K562 (cell line): Measurements from ENCODE around the gene PLCG2. TPM values are rescaled to one million over a fixed set of nuclear protein-coding genes. Genes with fewer than 3 reads are reported as not detected.

Source experiments
- ARID1B ChIP-seq: fragments of 450-650 bp; IDR thresholded peaks from 2 replicates; pipeline ENCODE4 v1.6.1; 2016; ENCODE audit warnings: antibody characterized with exemption, mild to moderate bottlenecking, inconsistent platforms
- ARID2 ChIP-seq: fragments of 450-650 bp; IDR thresholded peaks from 2 replicates; pipeline ENCODE4 v1.6.1; 2017; ENCODE audit warnings: antibody characterized with exemption, mild to moderate bottlenecking
- DNMT1 ChIP-seq: fragments of 450-650 bp; IDR thresholded peaks from 2 replicates; pipeline ENCODE4 v1.6.1; 2016; ENCODE audit warnings: antibody characterized with exemption, mild to moderate bottlenecking
- HCFC1 ChIP-seq: IDR thresholded peaks from 2 replicates; pipeline ENCODE4 v1.6.1; 2012; ENCODE audit warnings: low read depth, low read length, improper control_type of control experiment
- HEY1 ChIP-seq: fragments of 250-450 bp; sonication (Bioruptor Pico); IDR thresholded peaks from 2 replicates; pipeline ENCODE4 v1.5.0; 2020; ENCODE audit warnings: mild to moderate bottlenecking, moderate library complexity, borderline replicate concordance
- HNRNPK ChIP-seq: fragments of 200-400 bp; formaldehyde crosslinking; IDR thresholded peaks from one replicate; pipeline ENCODE4 v1.6.1; 2018; ENCODE audit warnings: mild to moderate bottlenecking, low read depth, low read length; ENCODE audit not compliant: poor library complexity, severe bottlenecking
- KLF6 ChIP-seq: fragments of 250-450 bp; sonication (Bioruptor Pico); IDR thresholded peaks from 2 replicates; pipeline ENCODE4 v1.4.0; 2020; ENCODE audit warnings: mild to moderate bottlenecking, moderate library complexity, borderline replicate concordance
- NCOA4 ChIP-seq: fragments of 450-650 bp; IDR thresholded peaks from 2 replicates; pipeline ENCODE4 v1.6.1; 2018; ENCODE audit warnings: mild to moderate bottlenecking; ENCODE audit not compliant: partially characterized antibody
- PCBP1 ChIP-seq: fragments of 200-400 bp; formaldehyde crosslinking; IDR thresholded peaks from 2 replicates; pipeline ENCODE4 v1.6.1; 2018; ENCODE audit warnings: mild to moderate bottlenecking, low read depth, low read length; ENCODE audit not compliant: poor library complexity, severe bottlenecking
- PHB ChIP-seq: fragments of 250-450 bp; sonication (Bioruptor Pico); IDR thresholded peaks from 2 replicates; pipeline ENCODE4 v1.5.0; 2021
- ZBED1 ChIP-seq: IDR thresholded peaks from 2 replicates; pipeline ENCODE4 v1.6.1; 2014
- ZNF431 ChIP-seq: sonication (generic); formaldehyde crosslinking; IDR thresholded peaks from 2 replicates; pipeline ENCODE4 v1.8.0; 2022; ENCODE audit warnings: mild to moderate bottlenecking, missing genetic modification reagents
- ZNF584 ChIP-seq: fragments of 200-800 bp; sonication (Bioruptor generic); IDR thresholded peaks from 2 replicates; pipeline ENCODE4 v1.6.1; 2016; ENCODE audit warnings: low read depth, mild to moderate bottlenecking, missing genetic modification characterization, missing compliant biosample characterization
- ZNF766 ChIP-seq: fragments of 200-800 bp; sonication (Bioruptor generic); conservative IDR thresholded peaks from 2 replicates; pipeline ENCODE4 v1.6.1; 2016; ENCODE audit warnings: missing genetic modification characterization, missing compliant biosample characterization
- polyA plus RNA-seq, 8 experiments: library from polyadenylated mRNA; depleted of rRNA in 4 of 8; stranded (reverse) in 5 of 8; unstranded in 3 of 8; fragments of >200 nt; fragmentation: Nextera tagmentation in 2 of 8; fragmentation: Illumina TruSeq in 1 of 8; extraction: Ambion mirVana in 2 of 8; extraction: Trizol in 1 of 8; gene quantifications; 2 replicates each; pipeline versions ENCODE4 v1.2.1 to v1.2.3, GENCODE V29; 2011 to 2014; ENCODE audit warnings: inconsistent platforms in 1 of 8, missing spikeins in 1 of 8
- total RNA-seq, 7 experiments: library from RNA; depleted of rRNA in 6 of 7; stranded (reverse); fragments of >200 nt in 6 of 7; fragmentation: Illumina TruSeq in 2 of 7; extraction: Trizol in 2 of 7; gene quantifications; 2 replicates each; pipeline versions ENCODE4 v1.2.1 to v1.2.3, GENCODE V29; 2011 to 2021; ENCODE audit warnings: low replicate concordance in 1 of 7
- TF ChIP-seq, protein P1 (sequence below), 2 experiments: IDR thresholded peaks in 1 of 2; conservative IDR thresholded peaks in 1 of 2; 2 replicates each; pipeline ENCODE4 v1.6.1; 2016; ENCODE audit warnings: low read depth in 2 of 2, mild to moderate bottlenecking in 1 of 2, missing compliant biosample characterization in 1 of 2, missing genetic modification characterization in 1 of 2, moderate library complexity in 1 of 2
- TF ChIP-seq, protein P2 (sequence below): fragments of 250-450 bp; sonication (Bioruptor Pico); IDR thresholded peaks from 2 replicates; pipeline ENCODE4 v1.9.0; 2021; ENCODE audit warnings: mild to moderate bottlenecking
- TF ChIP-seq, protein P3 (sequence below): fragments of 450-650 bp; IDR thresholded peaks from 2 replicates; pipeline ENCODE4 v1.6.1; 2016; ENCODE audit warnings: antibody characterized with exemption
- TF ChIP-seq, protein P4 (sequence below): sonication (generic); formaldehyde crosslinking; IDR thresholded peaks from 2 replicates; pipeline ENCODE4 v1.8.0; 2022; ENCODE audit warnings: mild to moderate bottlenecking, missing genetic modification reagents

PLCG2 gene
- total and polyA plus RNA-seq, 9 of the 15 experiments (the other 6 are each of a cell fraction or from before 2014, with no cell fraction given) = 0.94 to 7.1 (median 3.1) TPM

DNA sequence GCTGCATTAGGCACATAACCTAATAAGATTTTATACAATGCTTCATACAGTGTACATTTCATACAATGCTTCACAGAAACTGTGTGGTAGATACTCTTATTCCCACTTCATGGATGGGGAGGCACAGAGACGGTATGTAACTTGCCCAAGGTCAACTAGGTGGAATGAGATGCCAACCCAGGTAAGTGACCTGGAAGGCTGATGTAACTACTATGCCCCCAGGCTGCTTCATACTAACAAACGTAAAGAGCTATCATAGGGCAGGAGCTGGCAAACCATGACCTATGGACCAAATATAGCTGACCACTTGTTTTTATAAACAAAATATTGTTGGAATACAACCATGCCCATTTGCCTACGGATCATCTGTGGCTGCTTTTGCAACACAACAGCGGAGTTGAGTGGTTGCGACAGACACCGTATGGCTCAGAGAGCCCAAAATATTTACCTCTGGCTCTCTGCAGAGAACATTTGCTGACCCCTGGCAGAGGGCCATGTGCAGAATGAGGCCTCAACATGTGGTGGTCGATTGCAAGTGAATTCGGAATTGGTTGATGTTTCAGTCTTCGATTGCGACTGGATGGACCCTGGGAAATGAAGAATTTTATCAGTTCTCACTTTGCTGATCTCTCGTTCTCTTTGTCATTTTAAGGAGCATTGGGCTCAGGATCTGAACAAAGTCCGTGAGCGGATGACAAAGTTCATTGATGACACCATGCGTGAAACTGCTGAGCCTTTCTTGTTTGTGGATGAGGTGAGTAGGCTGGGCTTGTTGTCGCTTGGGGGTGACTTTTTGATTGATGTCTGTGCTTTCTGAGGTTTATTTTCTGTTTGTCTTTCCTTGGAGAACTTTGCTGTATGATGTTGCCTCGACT lies 109.7 kb downstream of the PLCG2 start (continued):
- TF ChIP-seq, protein P1, sequence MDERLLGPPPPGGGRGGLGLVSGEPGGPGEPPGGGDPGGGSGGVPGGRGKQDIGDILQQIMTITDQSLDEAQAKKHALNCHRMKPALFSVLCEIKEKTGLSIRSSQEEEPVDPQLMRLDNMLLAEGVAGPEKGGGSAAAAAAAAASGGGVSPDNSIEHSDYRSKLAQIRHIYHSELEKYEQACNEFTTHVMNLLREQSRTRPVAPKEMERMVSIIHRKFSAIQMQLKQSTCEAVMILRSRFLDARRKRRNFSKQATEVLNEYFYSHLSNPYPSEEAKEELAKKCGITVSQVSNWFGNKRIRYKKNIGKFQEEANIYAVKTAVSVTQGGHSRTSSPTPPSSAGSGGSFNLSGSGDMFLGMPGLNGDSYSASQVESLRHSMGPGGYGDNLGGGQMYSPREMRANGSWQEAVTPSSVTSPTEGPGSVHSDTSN (CRISPR knock-in tag; IDR thresholded peaks at IDR 0.05; ENCODE audit: low read depth) = no peak
- TF ChIP-seq, protein P1 (tag; conservative IDR thresholded peaks at IDR 0.05; ENCODE audit: low read depth) = peak; percentile 48; the same call in 1 of the 2 replicates
- TF ChIP-seq ARID1B (no peak), HNRNPK (no peak), PCBP1 (no peak), HCFC1 (no peak), ZNF584 (CRISPR knock-in tag) (no peak), ZNF431 (CRISPR knock-in tag) (no peak), HEY1 (CRISPR knock-in tag) (no peak), ZNF766 (peak; percentile 71; the same call in 1 of the 2 replicates), KLF6 (CRISPR knock-in tag) (no peak), NCOA4 (no peak), PHB (CRISPR knock-in tag) (no peak), ARID2 (no peak), DNMT1 (no peak), ZBED1 (no peak)
- TF ChIP-seq, protein P2, sequence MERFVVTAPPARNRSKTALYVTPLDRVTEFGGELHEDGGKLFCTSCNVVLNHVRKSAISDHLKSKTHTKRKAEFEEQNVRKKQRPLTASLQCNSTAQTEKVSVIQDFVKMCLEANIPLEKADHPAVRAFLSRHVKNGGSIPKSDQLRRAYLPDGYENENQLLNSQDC (CRISPR knock-in tag) = no peak
- TF ChIP-seq, protein P3, sequence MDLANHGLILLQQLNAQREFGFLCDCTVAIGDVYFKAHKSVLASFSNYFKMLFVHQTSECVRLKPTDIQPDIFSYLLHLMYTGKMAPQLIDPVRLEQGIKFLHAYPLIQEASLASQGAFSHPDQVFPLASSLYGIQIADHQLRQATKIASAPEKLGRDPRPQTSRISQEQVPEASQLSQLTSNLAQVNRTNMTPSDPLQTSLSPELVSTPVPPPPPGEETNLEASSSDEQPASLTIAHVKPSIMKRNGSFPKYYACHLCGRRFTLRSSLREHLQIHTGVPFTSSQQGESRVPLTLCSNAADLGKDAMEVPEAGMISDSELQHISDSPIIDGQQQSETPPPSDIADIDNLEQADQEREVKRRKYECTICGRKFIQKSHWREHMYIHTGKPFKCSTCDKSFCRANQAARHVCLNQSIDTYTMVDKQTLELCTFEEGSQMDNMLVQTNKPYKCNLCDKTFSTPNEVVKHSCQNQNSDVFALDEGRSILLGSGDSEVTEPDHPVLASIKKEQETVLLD = no peak
- TF ChIP-seq, protein P4, sequence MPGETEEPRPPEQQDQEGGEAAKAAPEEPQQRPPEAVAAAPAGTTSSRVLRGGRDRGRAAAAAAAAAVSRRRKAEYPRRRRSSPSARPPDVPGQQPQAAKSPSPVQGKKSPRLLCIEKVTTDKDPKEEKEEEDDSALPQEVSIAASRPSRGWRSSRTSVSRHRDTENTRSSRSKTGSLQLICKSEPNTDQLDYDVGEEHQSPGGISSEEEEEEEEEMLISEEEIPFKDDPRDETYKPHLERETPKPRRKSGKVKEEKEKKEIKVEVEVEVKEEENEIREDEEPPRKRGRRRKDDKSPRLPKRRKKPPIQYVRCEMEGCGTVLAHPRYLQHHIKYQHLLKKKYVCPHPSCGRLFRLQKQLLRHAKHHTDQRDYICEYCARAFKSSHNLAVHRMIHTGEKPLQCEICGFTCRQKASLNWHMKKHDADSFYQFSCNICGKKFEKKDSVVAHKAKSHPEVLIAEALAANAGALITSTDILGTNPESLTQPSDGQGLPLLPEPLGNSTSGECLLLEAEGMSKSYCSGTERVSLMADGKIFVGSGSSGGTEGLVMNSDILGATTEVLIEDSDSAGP (CRISPR knock-in tag) = no peak
